Transverse colon (tissue), 4 donors: ENCODE measurements around the gene SPPL3. TPM values are rescaled to one million over a fixed set of nuclear protein-coding genes. Genes with fewer than 3 reads are reported as not detected.

Experiments
- DNase-seq: peaks from one replicate; pipeline ENCODE4 v3.0.0-alpha.2; 2019
- H3K27ac ChIP-seq, 4 donors: fragments of 200-600 bp; sonication (generic); 2 replicates each; pipeline ENCODE4 v1.5.1; 2016 to 2018; ENCODE audit warnings: inconsistent platforms in 4 of 4
- H3K27me3 ChIP-seq: fragments of 200-600 bp; sonication (generic); 2 replicates; pipeline ENCODE4 v1.5.1; 2017; ENCODE audit warnings: inconsistent platforms
- H3K36me3 ChIP-seq, 4 donors: fragments of 200-600 bp; sonication (generic); 2 replicates each; pipeline ENCODE4 v1.5.1; 2017 to 2019; ENCODE audit warnings: inconsistent platforms in 4 of 4
- H3K4me1 ChIP-seq, 4 donors: fragments of 200-600 bp; sonication (generic); 2 replicates each; pipeline ENCODE4 v1.5.1; 2017 to 2020; ENCODE audit warnings: inconsistent platforms in 4 of 4
- H3K4me3 ChIP-seq, 4 donors: fragments of 200-600 bp; sonication (generic); 1 replicate in 1 of 4; 2 replicates in 3 of 4; pipeline versions ENCODE4 v1.5.1 to v1.6.1; 2017 to 2019; ENCODE audit warnings: inconsistent platforms in 4 of 4
- H3K9me3 ChIP-seq, 2 donors: fragments of 200-600 bp; sonication (generic); 2 replicates each; pipeline ENCODE4 v1.5.1; 2017 to 2019; ENCODE audit warnings: inconsistent platforms in 2 of 2
- CTCF ChIP-seq, 5 experiments: fragments of 200-600 bp in 3 of 5; fragments of 450-650 bp in 2 of 5; sonication (generic) in 3 of 5; IDR thresholded peaks; 1 replicate in 2 of 5; 2 replicates in 3 of 5; pipeline ENCODE4 v1.5.1; 2016 to 2017; ENCODE audit warnings: antibody characterized with exemption in 5 of 5, inconsistent platforms in 3 of 5, mild to moderate bottlenecking in 2 of 5, moderate library complexity in 1 of 5
- EP300 ChIP-seq: sonication (generic); formaldehyde crosslinking; IDR thresholded peaks from one replicate; pipeline ENCODE4 v1.6.1; 2017; ENCODE audit warnings: antibody characterized with exemption, low read depth
- POLR2A ChIP-seq: fragments of 450-650 bp; IDR thresholded peaks from one replicate; pipeline ENCODE4 v1.6.1; 2016; ENCODE audit warnings: antibody characterized with exemption, mild to moderate bottlenecking, moderate library complexity
- POLR2AphosphoS5 ChIP-seq, 3 donors: sonication (generic); formaldehyde crosslinking; IDR thresholded peaks; one replicate each; pipeline ENCODE4 v1.6.1; 2016; ENCODE audit warnings: antibody characterized with exemption in 3 of 3
- WGBS, 2 donors: methylation state at CpG; one replicate each; pipeline ENCODE4 v1.1.5; 2018; ENCODE audit warnings: low coverage in 1 of 2; 5-methylcytosine and 5-hydroxymethylcytosine counted together
- in situ Hi-C, 4 donors: fragments of 200-750 bp; cut with MboI; loops; one replicate each; pipeline versions ENCODE4 v1.15.0 to v1.15.1; 2017; ENCODE audit warnings: low sequenced_read_pairs in 3 of 4, low pct_ligation_motif_present in 1 of 4, low pct_unique_long_range_greater_than_20kb in 1 of 4
- intact Hi-C: fragments of 100-400 bp; cut with DNase I; formaldehyde crosslinking; loops from one replicate; pipeline ENCODE4 v1.15.1; 2023; ENCODE audit warnings: low total_unique reads
- total RNA-seq, 4 donors: library from RNA; depleted of rRNA; stranded (reverse); fragments of >200 nt; gene quantifications; one replicate each; pipeline ENCODE4 v1.1.0, GENCODE V29; 2016

The SPPL3 gene
- total RNA-seq, 4 donors from 2014 or later: 34.7 to 45.4 (median 41.6) TPM

DNA sequence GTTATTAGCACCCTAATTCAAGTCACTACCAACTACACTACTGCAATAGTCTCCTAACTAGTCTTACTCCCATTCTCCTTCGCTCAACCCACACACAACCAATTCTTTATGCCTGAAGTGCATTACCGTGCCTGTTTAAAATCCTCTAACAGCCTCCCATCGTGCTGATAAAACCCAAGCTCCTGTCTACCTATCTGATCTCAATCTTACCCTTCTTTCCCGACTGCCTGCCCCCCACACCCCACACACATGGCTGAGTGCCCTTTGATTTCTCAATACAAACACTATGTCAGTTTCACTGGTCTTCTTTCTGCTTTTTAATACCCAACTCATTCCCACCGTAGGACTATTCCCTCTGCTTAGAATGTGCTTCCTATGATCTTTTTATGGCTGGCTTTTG lies 59.9 kb downstream of the SPPL3 start:
- no peak overlapping the region for H3K27ac ChIP-seq
- no peaks in the 10 kb centered on the region for H3K9me3 ChIP-seq
- no peak overlapping the region for H3K4me3 ChIP-seq
- WGBS, 2 donors: 73 to 77% methylated on average over 3 to 5 of the region's 5 CpGs
- in situ Hi-C loops (no loop called here), intact Hi-C loops (loop anchor here (2.0 kb wide), 1 partner anchor 47 kb away; no protein-coding TSS in a partner anchor)
- no peak for DNase-seq
- H3K27me3 ChIP-seq: no peaks in the 10 kb centered on the region
- peaks cover 0 to 43% (median 23%) of the 10 kb centered on the region in 4 donors for H3K4me1 ChIP-seq
- TF ChIP-seq EP300: no peak
- no peak for TF ChIP-seq POLR2AphosphoS5 (IDR thresholded peaks at IDR 0.05)
- TF ChIP-seq POLR2A: no peak
- no peak for TF ChIP-seq CTCF (IDR thresholded peaks at IDR 0.05)
- no peaks in the 10 kb centered on the region for H3K36me3 ChIP-seq

DNA sequence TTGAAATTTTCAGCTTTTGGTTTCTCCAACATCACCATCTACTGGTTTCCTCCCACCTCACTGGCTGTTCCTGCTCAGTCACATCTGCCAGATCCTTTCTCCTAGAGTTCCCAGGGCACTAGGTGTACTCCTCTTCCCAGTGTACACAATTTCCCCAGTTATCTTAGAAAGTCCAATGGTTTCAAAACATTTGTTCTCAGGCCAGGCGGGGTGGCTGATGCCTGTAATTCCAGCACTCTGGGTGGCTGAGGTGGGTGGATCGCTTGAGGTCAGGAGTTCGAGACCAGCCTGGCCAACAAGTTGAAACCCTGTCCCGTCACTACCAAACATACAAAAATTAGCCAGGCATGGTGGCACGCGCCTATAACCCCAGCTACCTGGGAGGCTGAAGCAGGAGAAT lies 60.7 kb downstream of the SPPL3 start:
- intact Hi-C loops (no loop called here), in situ Hi-C loops (no loop called here)
- no peak for TF ChIP-seq CTCF (IDR thresholded peaks at IDR 0.05)
- no peak for TF ChIP-seq POLR2A
- no peak overlapping the region for H3K4me3 ChIP-seq
- DNase-seq: no peak
- no peaks in the 10 kb centered on the region for H3K9me3 ChIP-seq
- H3K27me3 ChIP-seq: no peaks in the 10 kb centered on the region
- H3K27ac ChIP-seq: no peak overlapping the region
- peaks cover 0 to 35% (median 22%) of the 10 kb centered on the region in 4 donors for H3K4me1 ChIP-seq
- H3K36me3 ChIP-seq: no peaks in the 10 kb centered on the region
- 98 to 100% methylated on average over 2 to 6 of the region's 6 CpGs for WGBS, 2 donors

- H3K27ac ChIP-seq: no peak overlapping the region
These were observed 61.6 kb downstream of the SPPL3 start for GRCh38 chr12:120842595-120842994.

GRCh38 chr12:120841525-120841924 lies 62.6 kb downstream of the SPPL3 start:
- in situ Hi-C loops: no loop called here
- no peak overlapping the region for H3K4me3 ChIP-seq
- no peak for DNase-seq
- no peaks in the 10 kb centered on the region for H3K9me3 ChIP-seq
- H3K36me3 ChIP-seq: no peaks in the 10 kb centered on the region
- intact Hi-C loops: no loop called here
- TF ChIP-seq POLR2AphosphoS5 (IDR thresholded peaks at IDR 0.05) (no peak), POLR2A (no peak), CTCF (IDR thresholded peaks at IDR 0.05) (no peak), EP300 (no peak)
- whole genome bisulfite sequencing, 2 donors: 70 to 72% methylated on average over 3 of the region's 3 CpGs
- no peaks in the 10 kb centered on the region for H3K27me3 ChIP-seq
- H3K27ac ChIP-seq: no peak overlapping the region
- peaks cover 0 to 20% (median 7%) of the 10 kb centered on the region in 4 donors for H3K4me1 ChIP-seq

More at GRCh38 chr12:120842595-120842994, 61.6 kb downstream of the SPPL3 start:
- no peaks in the 10 kb centered on the region for H3K27me3 ChIP-seq
- H3K4me3 ChIP-seq: no peak overlapping the region
- TF ChIP-seq POLR2AphosphoS5 (IDR thresholded peaks at IDR 0.05) (no peak), CTCF (IDR thresholded peaks at IDR 0.05) (no peak), POLR2A (no peak), EP300 (no peak)
- no peaks in the 10 kb centered on the region for H3K9me3 ChIP-seq
- peaks cover 0 to 30% (median 14%) of the 10 kb centered on the region in 4 donors for H3K4me1 ChIP-seq
- in situ Hi-C loops: no loop called here
- 91 to 100% methylated on average over 3 of the region's 3 CpGs for WGBS, 2 donors
- intact Hi-C loops: no loop called here
- H3K36me3 ChIP-seq: no peaks in the 10 kb centered on the region
- DNase-seq: no peak
